ENCODE data around the gene EFNA5.

EFNA5 gene

DNA sequence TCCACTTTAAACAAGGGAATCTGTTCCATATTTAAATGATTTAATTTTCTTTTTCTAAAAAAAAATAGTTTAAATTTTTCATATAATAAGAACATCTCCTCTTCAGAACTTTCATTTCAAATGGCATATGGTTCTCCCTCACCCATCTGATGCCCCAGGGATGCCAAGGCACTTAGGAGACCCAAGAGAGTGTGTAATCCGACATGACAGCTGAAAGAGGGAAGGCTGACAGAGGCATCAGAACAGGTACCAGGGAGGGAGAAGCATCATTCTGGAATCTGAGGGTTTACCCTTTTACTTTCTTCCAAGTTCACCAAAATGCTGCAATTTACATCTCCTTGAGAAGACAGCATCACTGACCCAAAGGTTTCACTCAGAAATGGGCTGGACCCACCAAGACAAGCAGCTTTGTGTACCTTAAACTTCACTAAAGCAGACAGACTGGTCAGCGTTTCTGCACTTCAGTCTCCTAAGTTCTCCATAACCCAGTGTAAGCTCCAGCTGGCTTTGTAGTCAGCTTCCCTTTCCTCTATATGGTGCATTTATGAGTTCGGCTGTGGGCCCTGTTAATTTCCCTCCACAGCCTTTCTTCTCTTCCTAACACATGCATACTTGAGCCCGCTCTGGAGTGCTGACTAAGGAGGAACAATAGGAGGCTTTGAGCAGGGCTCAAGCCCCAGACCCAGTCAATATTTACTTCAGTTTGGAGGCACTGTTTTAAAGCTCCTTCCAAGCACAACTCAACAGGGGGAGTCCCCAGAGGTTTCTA is 17.7 kb downstream of the EFNA5 start:
- peak; percentile 29 for FAIRE-seq
- no peak for DNase-seq (ENCODE audit: extremely low spot score, insufficient read length, low read depth)

DNA sequence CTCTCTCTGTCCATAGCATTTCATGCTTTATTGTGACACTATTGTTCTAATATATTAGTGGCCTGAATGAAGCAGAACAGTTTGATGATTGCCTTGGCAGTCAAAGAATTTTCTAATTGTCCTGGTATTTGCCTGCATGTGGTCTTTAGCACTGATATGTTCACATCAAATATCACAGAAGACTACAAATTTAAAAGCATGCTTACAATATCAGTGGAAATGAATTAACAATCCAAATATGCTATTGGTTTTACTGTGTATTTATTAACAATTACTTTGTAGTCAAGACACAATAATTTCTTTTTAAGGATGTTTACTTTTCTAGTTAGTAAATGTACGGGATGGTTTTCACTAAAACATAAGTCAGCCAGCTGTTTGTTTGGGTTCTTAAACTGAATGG is 18.3 kb downstream of the EFNA5 start:
- no peak for DNase-seq (ENCODE audit: extremely low spot score, insufficient read length, low read depth)
- FAIRE-seq = no peak

DNA sequence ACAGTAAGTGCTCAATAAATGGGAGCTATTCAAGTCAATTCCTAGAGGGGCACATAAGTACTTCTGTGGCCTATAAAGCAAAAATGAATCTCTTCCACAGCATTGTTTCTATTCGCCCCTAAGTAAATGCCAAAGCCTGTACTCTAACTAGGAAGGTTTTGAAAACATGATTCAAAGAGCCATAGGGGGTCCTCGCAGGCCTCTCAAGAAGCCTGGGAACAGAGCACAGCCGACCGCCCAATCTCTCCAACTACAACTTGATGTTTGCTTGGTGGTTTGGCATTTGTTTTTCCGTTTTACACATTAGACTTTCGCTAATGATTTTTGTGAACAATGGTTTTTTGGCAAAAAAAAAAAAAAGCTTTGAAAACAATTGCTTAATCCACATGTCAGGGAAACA is 19.4 kb downstream of the EFNA5 start:
- FAIRE-seq = no peak
- DNase-seq (ENCODE audit: extremely low spot score, insufficient read length, low read depth) = no peak

DNA sequence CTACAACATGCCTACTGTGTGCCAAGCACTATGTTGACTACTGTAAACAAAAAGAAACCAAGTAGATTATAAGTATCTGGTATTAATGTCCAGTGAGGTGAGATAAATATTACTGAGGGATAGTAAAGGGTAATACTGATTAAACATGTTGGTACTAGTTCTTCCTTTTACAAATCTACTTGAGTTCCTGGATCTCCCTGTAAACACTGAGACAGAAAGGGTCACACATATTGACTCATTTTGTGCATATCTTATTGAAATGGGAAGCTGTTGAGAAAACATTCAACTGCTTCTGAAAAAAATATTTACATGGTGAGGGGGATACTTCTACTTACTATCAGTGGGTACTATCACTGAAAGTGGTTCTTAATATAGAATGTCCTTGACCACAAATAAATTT is 24.3 kb downstream of the EFNA5 start:
- DNase-seq (ENCODE audit: extremely low spot score, insufficient read length, low read depth) = no peak

DNA sequence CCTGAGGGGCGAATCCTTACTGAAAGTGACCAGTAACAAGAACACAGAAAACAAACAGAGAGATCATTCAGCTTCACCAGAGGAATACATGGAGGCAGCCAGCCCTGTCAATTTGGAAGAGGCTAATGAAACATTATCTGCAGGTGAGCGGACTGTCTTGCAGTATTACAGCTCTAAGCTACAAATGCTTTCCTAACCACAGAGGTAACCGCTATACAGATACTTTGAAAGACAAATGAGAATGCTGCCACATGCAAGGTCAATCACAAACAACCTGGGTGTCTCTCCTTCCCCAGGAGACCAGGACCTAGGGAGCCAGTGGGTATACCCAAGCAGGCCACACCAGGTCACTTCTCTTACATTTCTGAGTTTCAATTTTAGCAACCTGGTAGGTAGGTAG is 30.2 kb downstream of the EFNA5 start:
- FAIRE-seq (peak; percentile 5), DNase-seq (ENCODE audit: extremely low spot score, insufficient read length, low read depth) (no peak)

More for the DNA sequence above, 24.3 kb downstream of the EFNA5 start:
- no peak for FAIRE-seq

DNA sequence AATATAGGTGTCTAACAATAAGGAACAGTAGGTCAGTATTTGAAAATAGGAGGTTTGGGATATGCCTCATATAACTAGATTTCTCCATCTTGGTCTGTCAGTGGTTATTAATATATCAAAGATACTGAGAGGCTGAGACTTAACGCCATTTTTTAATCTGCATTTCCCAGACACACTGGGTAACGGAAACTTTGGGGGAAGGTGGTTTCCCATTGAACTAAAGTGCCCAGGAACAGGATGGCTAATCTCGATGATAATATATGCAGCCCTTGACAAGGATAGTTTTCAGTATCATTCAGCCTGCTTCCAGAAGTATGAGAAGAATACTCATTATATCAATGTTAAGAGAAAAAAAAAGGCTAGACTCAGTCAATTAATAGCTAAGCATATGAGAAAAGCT is 30.7 kb downstream of the EFNA5 start:
- FAIRE-seq = no peak
- DNase-seq (ENCODE audit: extremely low spot score, insufficient read length, low read depth) = no peak

DNA sequence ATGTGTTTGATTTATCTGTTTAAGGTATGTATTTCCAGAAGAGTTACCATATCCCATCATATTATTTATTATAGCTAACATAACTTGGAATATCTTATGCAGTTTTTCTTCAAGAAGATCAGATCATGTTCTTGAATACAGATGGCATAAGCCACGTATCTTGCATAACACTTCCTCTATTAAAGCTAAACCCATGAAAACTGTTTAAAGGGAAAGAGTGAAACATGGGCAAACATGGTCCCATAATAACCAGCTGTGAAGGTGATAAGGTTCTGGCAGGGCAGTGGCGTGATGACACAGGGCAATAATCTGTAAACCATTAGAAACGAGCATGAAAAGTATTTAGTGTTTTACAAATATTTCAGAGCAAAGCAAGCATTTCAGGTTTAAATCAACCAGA is 34.2 kb downstream of the EFNA5 start:
- FAIRE-seq (peak; percentile 29), DNase-seq (ENCODE audit: extremely low spot score, insufficient read length, low read depth) (no peak)

DNA sequence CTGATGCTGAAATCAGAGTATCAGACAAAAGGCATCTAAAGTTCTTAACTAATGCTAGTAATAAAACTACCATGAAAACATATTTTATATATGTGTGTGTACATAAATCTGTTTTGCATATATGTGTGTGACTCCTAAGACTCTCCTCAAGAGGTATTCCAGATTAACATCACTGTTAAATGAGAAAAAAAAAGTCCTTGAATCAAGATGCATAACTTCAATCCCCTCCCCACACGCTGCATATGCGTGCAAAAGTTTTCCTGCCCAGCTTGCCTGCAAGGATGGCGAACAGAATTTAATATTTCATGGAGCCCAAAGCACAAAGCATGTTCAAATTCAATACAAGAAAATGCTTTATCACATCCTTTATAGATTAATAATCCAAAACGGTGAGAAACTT is 34.7 kb downstream of the EFNA5 start:
- no peak for FAIRE-seq
- no peak for DNase-seq (ENCODE audit: extremely low spot score, insufficient read length, low read depth)

DNA sequence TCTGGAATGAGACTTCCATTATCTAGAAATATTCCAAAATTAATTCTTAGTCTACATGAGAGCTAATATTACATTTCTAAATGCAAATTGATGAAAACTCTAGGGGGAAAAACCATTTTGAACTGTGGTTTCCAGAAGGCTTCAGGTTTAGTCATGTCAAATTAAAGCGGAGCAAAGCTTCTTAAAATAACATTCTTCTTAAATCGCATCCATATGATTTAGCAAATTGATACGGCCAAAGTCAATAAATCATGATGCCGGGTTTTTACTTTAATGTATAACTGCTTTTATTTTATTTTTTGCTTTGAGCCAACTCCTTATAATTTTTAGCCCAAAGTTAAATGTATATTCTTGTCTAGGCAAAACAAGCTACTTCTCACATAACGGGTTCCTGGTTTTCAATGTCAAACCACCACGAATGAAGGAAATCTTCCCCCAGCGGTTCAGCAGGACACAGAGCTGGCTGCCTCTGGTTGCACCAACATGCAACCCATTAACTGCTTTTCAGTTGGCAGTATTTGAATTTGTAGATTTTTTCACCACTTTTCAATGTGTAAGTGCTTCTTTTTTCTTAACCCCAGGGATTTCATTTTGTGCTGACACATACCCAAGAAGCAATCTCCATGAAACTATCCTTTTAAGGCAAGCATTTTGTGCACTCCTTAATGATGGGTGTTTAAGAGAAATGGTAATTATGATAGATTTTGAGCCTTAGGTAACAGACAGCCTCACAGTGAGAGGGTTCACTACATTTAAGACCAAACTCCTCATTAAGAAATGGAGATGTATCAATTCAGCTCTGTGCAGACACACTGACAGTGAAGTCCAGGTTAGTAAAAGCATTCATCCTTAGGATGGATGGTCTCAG is 35.5 kb downstream of the EFNA5 start:
- FAIRE-seq (no peak), DNase-seq (ENCODE audit: extremely low spot score, insufficient read length, low read depth) (no peak)

DNA sequence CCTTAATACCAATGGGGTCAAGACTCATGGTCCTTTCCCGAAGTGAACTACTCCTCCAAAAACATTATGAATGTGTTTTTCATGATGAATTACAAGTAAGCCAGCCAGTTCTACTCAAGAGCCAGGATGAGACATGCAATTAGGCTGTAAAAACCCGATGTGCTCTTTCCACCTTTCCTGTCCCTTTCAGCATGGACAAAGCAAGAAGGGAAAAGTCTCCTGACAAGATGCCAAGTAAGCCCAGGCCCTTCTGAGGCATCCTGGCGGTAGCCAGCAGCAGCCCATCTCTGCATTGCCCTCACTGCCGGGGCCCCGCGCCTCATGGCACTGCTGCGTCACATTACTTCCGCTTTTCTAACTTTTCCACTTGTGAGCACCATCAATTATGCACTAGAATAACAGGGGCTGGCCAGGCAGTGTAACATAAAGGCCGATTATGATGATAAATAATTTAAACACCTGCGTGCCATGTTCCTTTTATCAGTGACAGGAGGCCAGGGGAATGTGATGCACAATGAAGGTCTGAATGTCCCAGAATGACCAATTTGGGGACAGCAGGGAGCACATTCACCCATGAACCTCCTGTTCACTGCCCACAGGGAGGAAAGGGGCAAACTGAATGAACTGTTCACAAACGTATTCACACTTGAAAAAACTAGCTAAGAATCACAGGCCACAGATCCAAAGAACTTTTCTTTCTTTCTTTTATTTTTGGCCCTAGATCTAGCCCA is 37.4 kb downstream of the EFNA5 start:
- FAIRE-seq = no peak
- no peak for DNase-seq (ENCODE audit: extremely low spot score, insufficient read length, low read depth)

DNA sequence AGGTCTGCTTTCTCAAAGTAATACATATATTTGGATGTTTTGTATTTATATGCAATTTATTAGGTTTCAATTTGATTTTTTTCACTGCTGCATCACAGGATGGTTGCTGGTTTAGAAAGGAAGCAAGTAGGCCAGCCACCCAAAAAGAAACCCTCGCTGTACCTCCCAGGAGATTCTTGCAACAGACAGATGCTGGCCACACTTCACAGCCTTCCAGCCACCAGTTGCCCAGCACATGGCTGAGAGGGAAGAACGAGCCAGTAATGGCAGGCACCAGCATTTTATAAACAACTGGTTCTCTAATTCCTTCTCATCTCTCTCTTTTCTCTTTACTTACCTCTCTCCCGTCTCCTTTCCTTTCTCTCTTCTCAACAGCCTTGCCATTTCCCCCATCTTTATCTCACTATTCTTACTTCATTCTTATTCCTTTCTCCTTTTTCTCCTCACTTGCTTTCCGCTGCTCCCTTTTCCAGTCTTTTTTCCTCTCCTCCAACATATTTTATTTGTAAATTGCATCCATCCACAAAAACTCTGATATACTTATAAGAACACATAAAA is 38.9 kb downstream of the EFNA5 start:
- FAIRE-seq (peak; percentile 65), DNase-seq (ENCODE audit: extremely low spot score, insufficient read length, low read depth) (no peak)

DNA sequence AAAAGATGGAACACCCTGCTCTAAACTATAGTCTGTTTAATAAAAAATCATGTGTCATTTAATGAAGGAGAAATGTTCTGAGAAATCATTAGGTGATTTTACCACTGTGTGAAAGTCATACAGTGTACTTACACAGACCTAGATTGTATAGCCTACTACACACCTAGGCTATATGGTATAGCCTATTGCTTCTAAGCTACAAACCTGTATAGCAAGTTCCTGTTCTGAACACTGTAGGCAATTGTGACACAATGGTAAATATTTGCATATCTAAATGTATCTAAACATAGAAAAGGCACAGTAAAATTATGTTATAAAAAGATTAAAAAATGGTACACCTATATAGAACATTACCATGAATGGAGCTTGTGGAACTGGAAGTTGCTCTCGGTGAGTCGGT is 40.6 kb downstream of the EFNA5 start:
- FAIRE-seq = no peak

DNA sequence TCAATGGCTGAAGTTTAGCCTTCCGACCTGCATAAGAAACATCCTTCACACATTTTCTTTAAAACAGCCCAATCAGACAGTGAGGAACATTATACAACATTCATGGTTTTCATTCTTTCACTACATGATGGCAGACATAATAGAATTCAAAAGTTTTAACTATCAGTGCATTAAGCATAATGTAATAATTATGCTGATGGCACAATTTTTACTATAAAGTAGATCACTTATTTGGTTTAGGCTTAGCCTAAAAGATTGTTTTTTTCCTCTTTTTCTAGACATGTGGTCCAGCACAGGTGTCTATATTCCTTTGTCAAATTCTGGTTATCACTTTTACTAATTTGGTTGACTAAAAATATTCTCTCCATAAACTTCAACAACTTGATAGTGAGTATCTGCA is 46.5 kb downstream of the EFNA5 start:
- FAIRE-seq (no peak), DNase-seq (ENCODE audit: extremely low spot score, insufficient read length, low read depth) (no peak)

More for the DNA sequence above, 40.6 kb downstream of the EFNA5 start:
- DNase-seq (ENCODE audit: extremely low spot score, insufficient read length, low read depth) = no peak

DNA sequence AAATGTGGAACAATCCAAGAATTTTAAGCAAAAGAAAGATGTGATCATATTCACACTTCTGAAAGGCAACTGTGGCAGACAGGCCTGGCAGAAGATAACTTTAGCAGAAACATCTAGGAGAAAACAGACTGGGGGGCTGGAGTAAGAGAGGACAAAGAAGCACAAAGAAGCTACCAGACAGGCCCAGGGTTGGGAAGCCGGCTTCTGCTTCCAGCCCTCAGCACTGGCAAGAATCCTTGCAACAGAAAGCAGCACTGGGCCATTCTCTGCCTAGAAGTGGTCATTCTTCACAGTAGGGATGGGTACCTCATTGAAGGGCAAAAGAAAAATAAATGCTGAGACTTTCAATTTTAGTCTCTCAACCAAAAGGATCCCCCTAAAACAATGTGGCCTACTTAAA is 49.6 kb downstream of the EFNA5 start:
- no peak for DNase-seq (ENCODE audit: extremely low spot score, insufficient read length, low read depth)
- no peak for FAIRE-seq

DNA sequence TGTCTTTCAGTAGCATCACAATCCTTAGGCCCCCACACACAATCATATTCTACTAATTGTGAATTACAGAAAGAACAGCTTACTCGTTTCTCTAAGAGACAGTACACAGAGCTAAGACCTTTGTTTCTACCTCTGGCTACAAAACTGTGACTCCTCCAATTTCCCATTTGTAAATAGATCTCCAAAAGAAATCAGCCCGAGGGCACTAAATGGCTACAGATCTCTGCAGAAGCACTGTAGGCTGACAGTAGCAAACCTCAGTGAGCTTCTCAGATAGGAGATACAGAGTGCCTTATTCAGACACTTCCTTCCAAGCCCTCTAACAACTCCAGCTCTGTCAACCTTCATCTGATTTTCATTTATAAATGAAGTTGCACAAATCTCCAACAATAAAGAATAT is 51.0 kb downstream of the EFNA5 start:
- DNase-seq (ENCODE audit: extremely low spot score, insufficient read length, low read depth) (no peak), FAIRE-seq (no peak)

DNA sequence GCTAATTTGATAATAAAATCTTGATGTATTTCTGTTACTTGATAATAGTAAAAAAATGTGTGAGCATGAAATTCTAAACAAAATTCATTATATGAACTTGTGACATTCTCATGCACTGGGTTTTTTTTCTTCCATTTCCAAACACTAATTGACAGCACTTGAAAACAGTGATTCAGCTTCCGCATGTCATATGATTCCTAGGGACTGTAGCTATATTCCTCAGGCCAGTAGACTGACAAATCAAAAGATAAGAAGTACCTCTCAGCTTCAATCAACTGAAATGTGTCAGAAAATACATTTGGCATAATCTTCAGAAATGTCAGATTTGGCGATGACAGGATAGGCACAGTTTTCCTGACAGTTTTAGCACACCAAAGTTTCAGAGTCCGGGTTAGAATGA is 52.5 kb downstream of the EFNA5 start:
- DNase-seq (ENCODE audit: extremely low spot score, insufficient read length, low read depth) (no peak), FAIRE-seq (peak; percentile 35)

DNA sequence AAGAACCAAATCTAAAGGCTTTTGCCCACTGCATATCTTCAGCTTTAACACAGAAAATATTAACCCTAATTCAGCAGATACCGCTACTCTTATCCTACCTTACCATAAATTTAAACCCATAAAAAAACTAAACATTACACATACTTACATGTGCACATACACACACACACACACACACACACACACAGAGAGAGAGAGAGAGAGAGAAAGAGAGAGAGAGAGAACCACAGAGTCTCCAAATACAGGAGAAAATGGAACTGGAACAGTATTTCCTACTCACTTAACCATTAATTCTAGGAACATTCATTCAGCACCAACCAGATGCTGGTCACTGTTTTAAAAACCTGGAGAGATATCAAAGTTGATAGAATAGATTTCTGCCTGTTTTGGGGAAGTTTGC is 53.7 kb downstream of the EFNA5 start:
- DNase-seq (ENCODE audit: extremely low spot score, insufficient read length, low read depth) = no peak
- no peak for FAIRE-seq

DNA sequence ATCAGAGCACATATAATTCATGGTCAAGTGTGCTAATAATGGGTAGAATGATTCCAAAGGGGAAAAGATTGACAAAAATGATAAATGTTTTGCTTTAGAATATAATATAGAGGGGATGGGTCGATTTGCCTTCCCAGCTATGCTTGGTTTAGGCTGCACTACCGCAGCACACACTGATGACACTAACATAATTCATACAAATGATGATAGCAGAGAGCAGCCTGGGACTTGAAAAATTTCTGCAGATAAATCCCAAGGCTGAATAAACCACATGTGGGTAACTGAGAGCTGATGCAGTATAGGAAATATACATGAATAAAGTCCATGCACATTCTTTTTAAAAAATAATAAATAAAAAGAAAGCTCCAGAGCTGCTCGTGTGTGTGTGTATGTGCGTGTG is 54.5 kb downstream of the EFNA5 start:
- DNase-seq (ENCODE audit: extremely low spot score, insufficient read length, low read depth) (no peak), FAIRE-seq (no peak)

DNA sequence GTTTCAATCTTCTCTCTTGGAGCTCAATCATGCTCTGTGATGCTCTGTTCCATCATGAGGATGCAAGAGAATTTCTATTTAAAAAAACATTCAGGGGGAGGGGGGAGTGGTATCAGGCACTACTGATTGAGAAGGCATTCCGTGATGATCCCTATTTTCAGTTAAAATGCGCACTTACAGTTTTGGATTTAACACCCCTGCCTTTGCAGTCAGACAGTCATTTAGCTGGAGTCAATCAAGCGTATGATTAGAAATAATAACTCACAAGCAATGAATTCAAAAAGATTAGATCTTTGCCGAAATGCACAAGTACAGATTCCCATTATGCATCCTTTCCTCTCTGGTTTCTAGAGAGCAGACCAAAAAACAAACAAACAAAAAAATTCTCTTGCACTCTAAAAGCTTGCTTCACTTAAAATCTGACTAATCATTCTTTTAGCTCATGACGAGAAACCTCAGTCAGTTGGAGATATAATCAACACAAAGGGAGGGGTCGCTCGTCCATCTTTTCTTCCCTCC is 55.4 kb downstream of the EFNA5 start:
- FAIRE-seq (no peak), DNase-seq (ENCODE audit: extremely low spot score, insufficient read length, low read depth) (no peak)

DNA sequence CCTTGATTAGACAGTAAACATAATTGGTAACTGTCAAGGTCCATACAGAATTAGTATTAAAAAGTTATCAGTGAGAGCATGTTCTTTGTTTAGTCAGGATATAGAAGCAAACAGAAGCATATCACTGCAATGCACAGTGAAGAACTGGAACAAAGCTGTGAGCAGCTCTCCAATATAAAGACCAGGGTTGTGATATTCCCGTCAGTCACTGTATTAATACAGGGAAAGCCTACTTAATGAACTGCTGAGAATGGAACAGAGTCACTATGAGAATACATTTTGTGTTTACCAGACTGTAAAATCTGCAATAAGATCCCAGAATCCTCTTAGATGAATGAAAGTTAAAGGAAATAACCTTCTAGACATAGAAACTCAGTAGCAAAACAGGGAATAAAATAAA is 58.2 kb downstream of the EFNA5 start:
- DNase-seq (ENCODE audit: extremely low spot score, insufficient read length, low read depth) (no peak), FAIRE-seq (no peak)

Measured in GM18507 (cell line).